Muscle of leg (tissue), 11 donors: ENCODE measurements around the gene CCDC154. TPM values are rescaled to one million over a fixed set of nuclear protein-coding genes. Genes with fewer than 3 reads are reported as not detected.

Source experiments
- DNase-seq: peaks from one replicate; pipeline ENCODE4 v3.0.0; 2013
- H3K27ac ChIP-seq: one replicate; pipeline ENCODE4 v1.5.1; 2013; ENCODE audit warnings: mild to moderate bottlenecking, low read length, control low read depth
- H3K27me3 ChIP-seq: one replicate; pipeline ENCODE4 v1.6.1; 2013; ENCODE audit warnings: low read length; ENCODE audit not compliant: control insufficient read depth, insufficient read depth
- H3K36me3 ChIP-seq: one replicate; pipeline ENCODE4 v1.6.1; 2013; ENCODE audit warnings: low read length; ENCODE audit not compliant: control insufficient read depth, insufficient read depth
- H3K4me1 ChIP-seq: one replicate; pipeline ENCODE4 v1.6.1; 2013; ENCODE audit warnings: low read length; ENCODE audit not compliant: control insufficient read depth, insufficient read depth
- H3K4me3 ChIP-seq: one replicate; pipeline ENCODE4 v1.5.1; 2013; ENCODE audit warnings: low read length, control low read depth
- H3K9me3 ChIP-seq: replicated peaks from 2 replicates; pipeline ENCODE4 v1.6.1; 2013; ENCODE audit warnings: low read depth, low read length; ENCODE audit not compliant: control insufficient read depth
- WGBS: methylation state at CpG from one replicate; pipeline ENCODE4 v1.1.5; 2013; ENCODE audit warnings: missing lambda C conversion rate; ENCODE audit not compliant: insufficient coverage; 5-methylcytosine and 5-hydroxymethylcytosine counted together
- polyA plus RNA-seq, 8 donors: library from polyadenylated mRNA; unstranded; fragments of 120-200 nt; gene quantifications; one replicate each; pipeline versions ENCODE4 v1.2.1 to v1.2.3, GENCODE V29; 2013; ENCODE audit warnings: inconsistent platforms in 1 of 8, low replicate concordance in 1 of 8; ENCODE audit not compliant: insufficient read length in 8 of 8, insufficient read depth in 1 of 8
- total RNA-seq: library from RNA; stranded (reverse); fragments of 120-200 nt; gene quantifications from one replicate; pipeline ENCODE4 v1.2.4, GENCODE V29; 2013

CCDC154 gene
- total and polyA plus RNA-seq, 9 donors: 0.86 to 4.0 (median 2.1) TPM

- H3K4me3 ChIP-seq: peak overlapping the region; percentile 98
- peaks cover 14% of the 10 kb centered on the region for H3K4me1 ChIP-seq
- peak overlapping the region; percentile 78 for H3K27ac ChIP-seq
- 2% methylated on average over 22 of the region's 22 CpGs for WGBS
- H3K36me3 ChIP-seq: no peaks in the 10 kb centered on the region
- DNase-seq: no peak
- no peaks in the 10 kb centered on the region for H3K27me3 ChIP-seq
- H3K9me3 ChIP-seq: no peaks in the 10 kb centered on the region
Measured at GRCh38 chr16:1420111-1420539, 24.2 kb downstream of the CCDC154 start.

DNA sequence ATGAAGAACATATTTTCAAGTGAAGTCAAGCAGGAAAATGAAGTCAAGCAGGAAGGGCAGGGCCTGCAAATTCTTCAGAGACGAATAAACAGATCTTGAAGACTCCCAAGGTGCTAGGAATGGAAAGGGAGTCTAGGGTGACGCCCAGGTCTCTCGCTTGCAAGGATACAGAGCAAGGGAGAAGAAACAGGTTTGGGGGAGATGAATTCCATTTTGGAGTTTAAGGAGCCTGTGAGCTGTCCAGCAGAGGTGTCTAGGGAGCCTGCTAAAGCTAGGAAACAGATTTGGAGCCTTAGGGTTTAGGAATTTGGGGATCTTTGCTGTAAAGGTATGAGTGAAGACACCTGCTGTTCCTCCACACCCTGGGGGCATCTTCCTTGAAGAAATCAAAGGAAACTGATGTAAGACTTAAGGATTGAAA is 27.8 kb downstream of the CCDC154 start:
- DNase-seq: no peak
- H3K27ac ChIP-seq: no peak overlapping the region

DNA sequence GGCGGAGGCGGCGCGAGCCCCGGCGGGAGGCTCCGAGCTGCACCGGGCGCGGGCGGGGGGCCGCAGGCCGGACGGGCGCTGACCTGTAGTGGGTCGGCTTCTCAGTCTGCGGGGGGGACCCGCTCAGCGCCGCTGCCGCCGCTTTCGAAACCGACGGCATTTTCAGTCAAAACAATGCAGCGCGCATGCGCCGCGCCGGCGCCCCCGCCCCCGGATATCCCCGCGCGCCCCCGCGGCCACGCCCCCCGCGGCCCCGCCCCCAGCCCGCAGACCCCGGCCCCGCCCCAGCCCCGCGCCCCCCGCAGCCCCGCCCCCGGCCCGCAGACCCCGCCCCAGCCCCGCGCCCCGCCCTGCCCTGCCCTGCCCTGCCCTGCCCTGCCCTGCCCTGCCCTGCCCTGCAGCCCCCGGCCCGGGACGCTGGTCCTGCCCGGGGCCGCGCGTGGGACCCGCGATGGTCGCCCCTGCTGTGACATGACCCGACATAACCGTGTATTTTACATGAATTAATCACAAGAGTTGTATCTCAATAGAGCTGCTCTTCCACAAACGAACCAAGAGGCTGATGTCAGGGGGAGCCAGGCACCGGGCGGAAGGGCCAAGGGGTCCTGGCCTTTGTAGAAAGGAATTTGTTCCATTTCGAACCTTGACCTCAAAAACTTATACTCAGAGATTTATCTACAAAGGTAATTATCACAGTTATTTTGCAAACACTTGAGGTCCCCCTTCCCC is 29.7 kb downstream of the CCDC154 start, which contains the start of gene UNKL:
Gene UNKL (minus strand): TSS at position 173 of the 729 bp plus-strand sequence. CDS start 13 bp downstream, at position 160.
- Histone ChIP-seq H3K27me3 (no peaks in the 10 kb centered on the region), H3K4me1 (peaks cover 17% of the 10 kb centered on the region), H3K36me3 (peaks cover 11% of the 10 kb centered on the region), H3K4me3 (peak within 1 kb of the TSS; percentile 60), H3K27ac (peak within 1 kb of the TSS; percentile 54), H3K9me3 (no peaks in the 10 kb centered on the region)
- peak; percentile 75 for DNase-seq
- 1% methylated on average over 34 of the region's 72 CpGs for WGBS

More for the DNA sequence above, 27.8 kb downstream of the CCDC154 start:
- WGBS: 90% methylated on average over 3 of the region's 3 CpGs
- H3K9me3 ChIP-seq: no peaks in the 10 kb centered on the region
- H3K36me3 ChIP-seq: peaks cover 8% of the 10 kb centered on the region
- H3K4me1 ChIP-seq: peaks cover 27% of the 10 kb centered on the region
- no peak overlapping the region for H3K4me3 ChIP-seq
- no peaks in the 10 kb centered on the region for H3K27me3 ChIP-seq

GRCh38 chr16:1413684-1414531 is 30.4 kb downstream of the CCDC154 start:
- Histone ChIP-seq H3K4me3 (peak overlapping the region; percentile 60), H3K27me3 (no peaks in the 10 kb centered on the region), H3K9me3 (no peaks in the 10 kb centered on the region), H3K4me1 (peaks cover 15% of the 10 kb centered on the region), H3K36me3 (peaks cover 11% of the 10 kb centered on the region), H3K27ac (no peak overlapping the region)
- WGBS: 1% methylated on average over 85 of the region's 85 CpGs
- DNase-seq: peak; percentile 54

GRCh38 chr16:1412847-1413246 is 31.5 kb downstream of the CCDC154 start:
- Histone ChIP-seq H3K9me3 (no peaks in the 10 kb centered on the region), H3K4me1 (peaks cover 24% of the 10 kb centered on the region), H3K27me3 (no peaks in the 10 kb centered on the region), H3K27ac (no peak overlapping the region), H3K4me3 (no peak overlapping the region), H3K36me3 (peaks cover 11% of the 10 kb centered on the region)
- no CpG with 5 or more reads among the region's 2 CpGs for WGBS
- DNase-seq: no peak

GRCh38 chr16:1408171-1408837 is 36.1 kb downstream of the CCDC154 start:
- peak overlapping the region; percentile 70 for H3K27ac ChIP-seq
- H3K4me3 ChIP-seq: peak overlapping the region; percentile 69
- peaks cover 33% of the 10 kb centered on the region for H3K36me3 ChIP-seq
- no peaks in the 10 kb centered on the region for H3K27me3 ChIP-seq
- H3K4me1 ChIP-seq: peaks cover 19% of the 10 kb centered on the region
- DNase-seq: peak; percentile 93
- under 1% methylated on average over 37 of the region's 42 CpGs for WGBS
- no peaks in the 10 kb centered on the region for H3K9me3 ChIP-seq

GRCh38 chr16:1407753-1408152 is 36.6 kb downstream of the CCDC154 start:
- H3K9me3 ChIP-seq: no peaks in the 10 kb centered on the region
- peak overlapping the region; percentile 70 for H3K27ac ChIP-seq
- 15% methylated on average over 10 of the region's 11 CpGs for WGBS
- peak overlapping the region; percentile 69 for H3K4me3 ChIP-seq
- peaks cover 15% of the 10 kb centered on the region for H3K4me1 ChIP-seq
- H3K27me3 ChIP-seq: no peaks in the 10 kb centered on the region
- peak; percentile 72 for DNase-seq
- H3K36me3 ChIP-seq: peaks cover 34% of the 10 kb centered on the region

GRCh38 chr16:1403733-1404132 is 40.6 kb downstream of the CCDC154 start:
- Histone ChIP-seq H3K9me3 (no peaks in the 10 kb centered on the region), H3K27me3 (no peaks in the 10 kb centered on the region), H3K4me1 (peaks cover 12% of the 10 kb centered on the region), H3K27ac (no peak overlapping the region), H3K4me3 (no peak overlapping the region), H3K36me3 (peaks cover 54% of the 10 kb centered on the region)
- no peak for DNase-seq
- 86% methylated on average over 12 of the region's 14 CpGs for WGBS

- Histone ChIP-seq H3K27ac (no peak overlapping the region), H3K4me3 (no peak overlapping the region), H3K9me3 (no peaks in the 10 kb centered on the region), H3K36me3 (peaks cover 61% of the 10 kb centered on the region), H3K4me1 (peaks cover 6% of the 10 kb centered on the region), H3K27me3 (no peaks in the 10 kb centered on the region)
- no peak for DNase-seq
- WGBS: 92% methylated on average over 18 of the region's 22 CpGs
Measured at GRCh38 chr16:1403036-1403435, 41.3 kb downstream of the CCDC154 start.

DNA sequence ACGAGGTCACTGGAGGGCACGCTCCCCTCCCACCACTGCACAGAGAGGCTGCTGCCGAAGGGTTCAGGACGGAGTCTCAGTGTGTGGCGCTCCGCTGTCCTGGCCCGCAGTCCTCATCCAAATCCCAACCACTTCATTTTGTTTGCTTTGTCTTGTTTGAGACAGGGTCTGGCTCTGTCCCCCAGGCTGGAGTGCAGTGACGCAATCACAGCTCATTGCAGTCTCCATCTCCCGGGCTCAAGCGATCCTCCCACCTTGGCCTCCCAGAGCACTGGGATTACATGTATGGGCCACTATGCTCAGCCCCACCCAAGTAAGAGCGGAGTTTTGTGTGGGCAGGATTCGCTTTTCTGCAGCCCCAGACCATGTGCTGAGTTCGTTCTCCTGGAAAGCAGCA is 42.6 kb downstream of the CCDC154 start:
- Histone ChIP-seq H3K4me1 (no peaks in the 10 kb centered on the region), H3K27ac (no peak overlapping the region), H3K36me3 (peaks cover 69% of the 10 kb centered on the region), H3K27me3 (no peaks in the 10 kb centered on the region), H3K9me3 (no peaks in the 10 kb centered on the region), H3K4me3 (no peak overlapping the region)
- no peak for DNase-seq
- WGBS: 94% methylated on average over 13 of the region's 13 CpGs
